Tibial nerve (tissue), 4 donors: ENCODE results near the gene NSD2. TPM values are rescaled to one million over a fixed set of nuclear protein-coding genes. Genes with fewer than 3 reads are reported as not detected.

Source experiments
- DNase-seq, 2 donors: peaks; one replicate each; pipeline ENCODE4 v3.0.0-alpha.2; 2019; ENCODE audit warnings: low spot score in 2 of 2
- H3K27ac ChIP-seq, 4 donors: fragments of 200-600 bp; sonication (generic) in 3 of 4; one replicate each; pipeline ENCODE4 v1.5.1; 2017 to 2019; ENCODE audit warnings: mild to moderate bottlenecking in 1 of 4
- H3K27me3 ChIP-seq, 2 donors: fragments of 200-600 bp; sonication (generic) in 1 of 2; one replicate each; pipeline versions ENCODE4 v1.5.1 to v1.6.0; 2017 to 2019
- H3K36me3 ChIP-seq, 3 donors: fragments of 200-600 bp; sonication (generic); one replicate each; pipeline ENCODE4 v1.5.1; 2018 to 2019
- H3K4me1 ChIP-seq, 4 donors: fragments of 200-600 bp; sonication (generic) in 3 of 4; one replicate each; pipeline ENCODE4 v1.5.1; 2017 to 2019
- H3K4me3 ChIP-seq, 4 donors: fragments of 200-600 bp; sonication (generic) in 3 of 4; one replicate each; pipeline ENCODE4 v1.5.1; 2017 to 2019; ENCODE audit warnings: mild to moderate bottlenecking in 1 of 4, moderate library complexity in 1 of 4
- H3K9me3 ChIP-seq, 4 donors: fragments of 200-600 bp; sonication (generic) in 3 of 4; one replicate each; pipeline ENCODE4 v1.5.1; 2017 to 2019
- EP300 ChIP-seq, 2 donors: sonication (generic); formaldehyde crosslinking; IDR thresholded peaks; one replicate each; pipeline ENCODE4 v1.6.1; 2017; ENCODE audit warnings: antibody characterized with exemption in 2 of 2, mild to moderate bottlenecking in 1 of 2
- POLR2A ChIP-seq, 2 donors: fragments of 450-650 bp; IDR thresholded peaks; one replicate each; pipeline ENCODE4 v1.6.1; 2017; ENCODE audit warnings: antibody characterized with exemption in 2 of 2, mild to moderate bottlenecking in 2 of 2, moderate library complexity in 2 of 2
- WGBS, 2 donors: methylation state at CpG; one replicate each; pipeline ENCODE4 v1.1.5; 2018; 5-methylcytosine and 5-hydroxymethylcytosine counted together
- total RNA-seq, 4 donors: library from RNA; depleted of rRNA; stranded (reverse); fragments of >200 nt; gene quantifications; one replicate each; pipeline ENCODE4 v1.1.0, GENCODE V29; 2016
- TF ChIP-seq, protein P1 (sequence below), 5 experiments: fragments of 200-600 bp in 3 of 5; fragments of 450-650 bp in 2 of 5; sonication (generic) in 3 of 5; IDR thresholded peaks; one replicate each; pipeline ENCODE4 v1.5.1; 2016 to 2019; ENCODE audit warnings: antibody characterized with exemption in 5 of 5, mild to moderate bottlenecking in 3 of 5, moderate library complexity in 2 of 5

The NSD2 gene
- total RNA-seq, 4 donors from 2014 or later = 27.2 to 45.6 (median 32.2) TPM

DNA sequence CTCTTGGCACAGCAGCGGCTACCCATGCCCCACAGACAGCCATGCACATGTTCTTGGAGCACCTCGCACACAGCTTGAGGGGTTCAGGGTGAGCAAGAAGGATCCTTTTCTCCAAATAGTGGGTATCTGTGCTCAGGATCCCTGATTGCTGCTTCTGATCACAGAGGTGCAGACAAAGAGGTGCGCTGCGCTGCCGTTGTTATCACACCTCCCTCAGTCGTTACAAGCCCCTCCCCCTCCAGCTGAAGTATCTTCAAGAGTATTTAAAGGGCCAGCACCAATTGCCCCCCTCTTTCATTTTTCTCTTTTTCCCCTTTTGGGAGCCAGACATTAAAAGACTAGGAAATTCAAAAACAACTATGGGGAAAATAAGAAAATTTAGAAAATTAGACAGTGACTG, 93.2 kb downstream of the NSD2 start:
- H3K27ac ChIP-seq = no peak overlapping the region
- peaks cover 0 to 68% (median 11%) of the 10 kb centered on the region in 3 donors for H3K36me3 ChIP-seq
- TF ChIP-seq POLR2A (IDR thresholded peaks at IDR 0.05) (no peak), EP300 (IDR thresholded peaks at IDR 0.05) (no peak)
- TF ChIP-seq, protein P1, sequence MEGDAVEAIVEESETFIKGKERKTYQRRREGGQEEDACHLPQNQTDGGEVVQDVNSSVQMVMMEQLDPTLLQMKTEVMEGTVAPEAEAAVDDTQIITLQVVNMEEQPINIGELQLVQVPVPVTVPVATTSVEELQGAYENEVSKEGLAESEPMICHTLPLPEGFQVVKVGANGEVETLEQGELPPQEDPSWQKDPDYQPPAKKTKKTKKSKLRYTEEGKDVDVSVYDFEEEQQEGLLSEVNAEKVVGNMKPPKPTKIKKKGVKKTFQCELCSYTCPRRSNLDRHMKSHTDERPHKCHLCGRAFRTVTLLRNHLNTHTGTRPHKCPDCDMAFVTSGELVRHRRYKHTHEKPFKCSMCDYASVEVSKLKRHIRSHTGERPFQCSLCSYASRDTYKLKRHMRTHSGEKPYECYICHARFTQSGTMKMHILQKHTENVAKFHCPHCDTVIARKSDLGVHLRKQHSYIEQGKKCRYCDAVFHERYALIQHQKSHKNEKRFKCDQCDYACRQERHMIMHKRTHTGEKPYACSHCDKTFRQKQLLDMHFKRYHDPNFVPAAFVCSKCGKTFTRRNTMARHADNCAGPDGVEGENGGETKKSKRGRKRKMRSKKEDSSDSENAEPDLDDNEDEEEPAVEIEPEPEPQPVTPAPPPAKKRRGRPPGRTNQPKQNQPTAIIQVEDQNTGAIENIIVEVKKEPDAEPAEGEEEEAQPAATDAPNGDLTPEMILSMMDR (IDR thresholded peaks at IDR 0.05) = no peak
- no peaks in the 10 kb centered on the region for H3K4me1 ChIP-seq
- 72% methylated on average over 6 of the region's 6 CpGs for WGBS, 2 donors
- H3K9me3 ChIP-seq = no peaks in the 10 kb centered on the region
- H3K4me3 ChIP-seq = no peak overlapping the region
- DNase-seq = no peak
- no peaks in the 10 kb centered on the region for H3K27me3 ChIP-seq

GRCh38 chr4:1964971-1965370, 93.8 kb downstream of the NSD2 start:
- no peak overlapping the region for H3K27ac ChIP-seq
- H3K36me3 ChIP-seq = peaks cover 0 to 63% (median 11%) of the 10 kb centered on the region in 3 donors
- H3K4me1 ChIP-seq = no peaks in the 10 kb centered on the region
- DNase-seq = no peak
- H3K9me3 ChIP-seq = no peaks in the 10 kb centered on the region
- WGBS, 2 donors = 97 to 98% methylated on average over 1 of the region's 1 CpG
- H3K4me3 ChIP-seq = no peak overlapping the region
- TF ChIP-seq EP300 (IDR thresholded peaks at IDR 0.05) (no peak), POLR2A (IDR thresholded peaks at IDR 0.05) (no peak)
- TF ChIP-seq, protein P1 (IDR thresholded peaks at IDR 0.05) = no peak
- no peaks in the 10 kb centered on the region for H3K27me3 ChIP-seq

DNA sequence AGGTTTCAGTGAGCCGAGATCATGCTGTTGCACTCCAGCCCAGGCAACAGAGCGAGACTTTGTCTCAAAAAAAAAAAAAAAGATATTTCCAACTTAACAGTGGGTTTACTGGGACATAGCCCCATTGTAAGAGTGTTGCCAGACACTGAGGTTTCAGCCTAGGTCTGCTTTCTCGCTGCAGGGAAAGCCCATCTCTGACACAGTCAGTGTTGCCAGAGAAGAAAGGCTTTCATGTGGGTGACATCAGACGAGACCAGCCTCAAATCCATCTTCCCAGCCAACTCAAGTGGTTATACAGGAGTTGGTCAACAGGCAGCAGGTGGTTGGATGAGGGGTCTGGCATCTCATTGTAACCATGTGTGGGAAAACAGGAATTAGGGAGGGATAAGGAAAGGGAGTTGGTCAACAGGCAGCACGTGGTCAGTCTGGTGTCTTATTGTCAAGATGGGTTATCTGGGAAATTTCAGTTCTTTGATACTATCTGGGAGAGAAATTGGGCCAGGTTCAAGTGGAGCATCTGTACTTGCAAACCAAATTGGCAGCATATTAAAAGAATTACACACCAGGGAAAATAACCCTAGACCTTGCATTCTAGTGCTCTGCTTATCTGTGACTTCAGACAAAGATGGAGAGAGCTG, 96.4 kb downstream of the NSD2 start:
- Histone ChIP-seq H3K4me1 (no peaks in the 10 kb centered on the region), H3K36me3 (peaks cover 0 to 60% (median 4%) of the 10 kb centered on the region in 3 donors), H3K27ac (no peak overlapping the region), H3K27me3 (no peaks in the 10 kb centered on the region), H3K9me3 (no peaks in the 10 kb centered on the region), H3K4me3 (no peak overlapping the region)
- TF ChIP-seq, protein P1 (IDR thresholded peaks at IDR 0.05) = no peak
- TF ChIP-seq POLR2A (IDR thresholded peaks at IDR 0.05) = no peak
- no peak for TF ChIP-seq EP300 (IDR thresholded peaks at IDR 0.05)
- DNase-seq = no peak
- 80 to 82% methylated on average over 5 of the region's 5 CpGs for WGBS, 2 donors

GRCh38 chr4:1968686-1969295, 97.6 kb downstream of the NSD2 start:
- Histone ChIP-seq H3K27me3 (no peaks in the 10 kb centered on the region), H3K4me1 (no peaks in the 10 kb centered on the region), H3K27ac (no peak overlapping the region), H3K4me3 (no peak overlapping the region), H3K36me3 (peaks cover 0 to 60% (median 0%) of the 10 kb centered on the region in 3 donors), H3K9me3 (no peaks in the 10 kb centered on the region)
- no peak for DNase-seq
- WGBS, 2 donors = 91 to 92% methylated on average over 7 of the region's 7 CpGs
- TF ChIP-seq, protein P1 (IDR thresholded peaks at IDR 0.05) = no peak
- TF ChIP-seq POLR2A (IDR thresholded peaks at IDR 0.05) (no peak), EP300 (IDR thresholded peaks at IDR 0.05) (no peak)

GRCh38 chr4:1969928-1970723, 98.9 kb downstream of the NSD2 start:
- no peak for TF ChIP-seq POLR2A (IDR thresholded peaks at IDR 0.05)
- TF ChIP-seq, protein P1 (IDR thresholded peaks at IDR 0.05) = no peak
- TF ChIP-seq EP300 (IDR thresholded peaks at IDR 0.05) = no peak
- WGBS, 2 donors = 91 to 94% methylated on average over 17 of the region's 17 CpGs
- Histone ChIP-seq H3K4me3 (no peak overlapping the region), H3K27me3 (no peaks in the 10 kb centered on the region), H3K9me3 (no peaks in the 10 kb centered on the region), H3K4me1 (no peaks in the 10 kb centered on the region), H3K27ac (no peak overlapping the region), H3K36me3 (peaks cover 0 to 63% (median 0%) of the 10 kb centered on the region in 3 donors)
- no peak for DNase-seq
